Right atrium auricular region (tissue), 2 donors: ENCODE results near the gene MPPED1. TPM values are rescaled to one million over a fixed set of nuclear protein-coding genes. Genes with fewer than 3 reads are reported as not detected.

Experiments
- DNase-seq: peaks from one replicate; pipeline ENCODE4 v3.0.0-alpha.2; 2019; ENCODE audit warnings: low spot score
- H3K27ac ChIP-seq, 2 donors: fragments of 200-600 bp; sonication (generic); 1 replicate in 1 of 2; 2 replicates in 1 of 2; pipeline ENCODE4 v1.5.1; 2016 to 2019
- H3K27me3 ChIP-seq, 2 donors: fragments of 200-600 bp; sonication (generic); one replicate each; pipeline versions ENCODE4 v1.5.1 to v1.6.0; 2017 to 2019
- H3K36me3 ChIP-seq: fragments of 200-600 bp; sonication (generic); one replicate; pipeline ENCODE4 v1.5.1; 2016
- H3K4me1 ChIP-seq, 2 donors: fragments of 200-600 bp; sonication (generic); one replicate each; pipeline versions ENCODE4 v1.5.1 to v1.6.0; 2017 to 2019
- H3K4me3 ChIP-seq, 2 donors: fragments of 200-600 bp; sonication (generic); 1 replicate in 1 of 2; 2 replicates in 1 of 2; pipeline ENCODE4 v1.5.1; 2017 to 2019; ENCODE audit warnings: mild to moderate bottlenecking in 1 of 2, moderate library complexity in 1 of 2
- H3K9me3 ChIP-seq, 2 donors: fragments of 200-600 bp; sonication (generic); one replicate each; pipeline ENCODE4 v1.5.1; 2019
- CTCF ChIP-seq, 2 donors: fragments of 200-600 bp; sonication (generic); IDR thresholded peaks; one replicate each; pipeline ENCODE4 v1.5.1; 2019; ENCODE audit warnings: antibody characterized with exemption in 2 of 2
- total RNA-seq, 2 donors: library from RNA; depleted of rRNA; stranded (reverse); fragments of >200 nt; gene quantifications; one replicate each; pipeline ENCODE4 v1.1.0, GENCODE V29; 2016

The MPPED1 gene
- total RNA-seq, 2 donors from 2014 or later: not detected

GRCh38 chr22:43477966-43478365 is 66.2 kb downstream of the MPPED1 start:
- no peak overlapping the region for H3K4me3 ChIP-seq
- no peak for TF ChIP-seq CTCF (IDR thresholded peaks at IDR 0.05)
- DNase-seq: no peak
- H3K4me1 ChIP-seq: no peaks in the 10 kb centered on the region
- H3K36me3 ChIP-seq: no peaks in the 10 kb centered on the region
- H3K27ac ChIP-seq: no peak overlapping the region
- H3K27me3 ChIP-seq: no peaks in the 10 kb centered on the region
- no peaks in the 10 kb centered on the region for H3K9me3 ChIP-seq

DNA sequence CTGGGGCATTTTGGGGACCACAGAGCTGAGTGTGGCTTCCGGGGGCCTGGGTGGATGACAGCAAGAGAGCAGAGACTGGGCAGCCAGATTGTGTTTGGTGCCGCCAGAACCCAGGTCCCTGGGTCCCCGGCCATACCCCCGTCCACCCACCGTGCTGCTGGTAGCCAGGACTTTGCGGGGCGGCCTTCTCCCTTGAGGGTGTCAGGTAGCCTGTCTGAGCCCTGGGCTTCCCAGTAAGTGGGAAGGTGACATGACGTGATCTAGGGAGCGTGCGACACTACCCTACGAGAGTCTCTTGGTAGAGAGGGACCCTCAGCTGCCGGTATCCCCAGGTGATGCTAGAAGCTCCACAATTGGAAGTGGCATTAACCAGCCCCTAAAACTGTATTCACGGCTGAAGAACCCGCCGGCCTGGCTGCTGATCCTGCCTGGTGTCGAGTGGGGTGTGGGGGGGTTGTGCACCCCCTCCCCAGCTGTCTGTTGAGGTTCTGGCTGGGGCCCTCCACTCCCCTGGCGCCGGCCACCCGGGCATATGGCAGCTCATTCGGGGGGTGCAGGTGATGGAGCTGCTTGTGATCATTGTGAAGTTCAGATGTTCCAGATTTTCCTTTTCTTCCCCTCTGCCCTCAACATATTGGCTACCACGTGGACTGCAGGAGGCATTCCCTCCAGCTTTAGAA is 66.9 kb downstream of the MPPED1 start:
- DNase-seq: no peak
- H3K36me3 ChIP-seq: no peaks in the 10 kb centered on the region
- no peaks in the 10 kb centered on the region for H3K4me1 ChIP-seq
- no peak overlapping the region for H3K27ac ChIP-seq
- no peaks in the 10 kb centered on the region for H3K9me3 ChIP-seq
- TF ChIP-seq CTCF (IDR thresholded peaks at IDR 0.05): no peak
- no peak overlapping the region for H3K4me3 ChIP-seq
- H3K27me3 ChIP-seq: no peaks in the 10 kb centered on the region

- no peak for DNase-seq
- H3K4me3 ChIP-seq: no peak overlapping the region
- no peaks in the 10 kb centered on the region for H3K36me3 ChIP-seq
- H3K27me3 ChIP-seq: no peaks in the 10 kb centered on the region
- no peaks in the 10 kb centered on the region for H3K9me3 ChIP-seq
- H3K4me1 ChIP-seq: no peaks in the 10 kb centered on the region
- no peak for TF ChIP-seq CTCF (IDR thresholded peaks at IDR 0.05)
- H3K27ac ChIP-seq: no peak overlapping the region
Measured at GRCh38 chr22:43479301-43479950, 67.6 kb downstream of the MPPED1 start.

- H3K4me3 ChIP-seq: no peak overlapping the region
- DNase-seq: no peak
- TF ChIP-seq CTCF (IDR thresholded peaks at IDR 0.05): no peak
- H3K9me3 ChIP-seq: no peaks in the 10 kb centered on the region
- no peaks in the 10 kb centered on the region for H3K36me3 ChIP-seq
- no peak overlapping the region for H3K27ac ChIP-seq
- H3K27me3 ChIP-seq: no peaks in the 10 kb centered on the region
- no peaks in the 10 kb centered on the region for H3K4me1 ChIP-seq
Measured at GRCh38 chr22:43479962-43480361, 68.1 kb downstream of the MPPED1 start.

GRCh38 chr22:43481568-43482317 is 69.9 kb downstream of the MPPED1 start:
- Histone ChIP-seq H3K27ac (no peak overlapping the region), H3K4me1 (no peaks in the 10 kb centered on the region), H3K27me3 (no peaks in the 10 kb centered on the region), H3K36me3 (no peaks in the 10 kb centered on the region), H3K9me3 (no peaks in the 10 kb centered on the region), H3K4me3 (no peak overlapping the region)
- TF ChIP-seq CTCF (IDR thresholded peaks at IDR 0.05): no peak
- DNase-seq: no peak
